ENCODE measurements around the gene SACS. TPM values are rescaled to one million over a fixed set of nuclear protein-coding genes. Genes with fewer than 3 reads are reported as not detected.

The SACS gene
- total RNA-seq, 1 experiment from 2014 or later = 19.8 TPM

- ChIA-PET POLR2A (no interaction called here), CTCF (no interaction called here)
- BruUV-seq (replicated peaks) = no TSS peak
- DNase-seq (ENCODE audit: low read depth, low spot score) (no peak), ATAC-seq (no peak)
- in situ Hi-C loops (cut with HindIII; ENCODE audit: low pct_unique_long_range_greater_than_20kb, low sequenced_read_pairs) (no loop called here), intact Hi-C loops (cut with micrococcal nuclease; ENCODE audit: unreplicated experiment) (no loop called here)
- Histone ChIP-seq H3K36me3 (ENCODE audit: control insufficient read depth, insufficient read depth, low read length) (no peaks in the 10 kb centered on the region), H3K4me3 (ENCODE audit: low read depth in 2 of 2, low read length in 2 of 2) (no peak overlapping the region), H3K9me3 (ENCODE audit: control insufficient read depth, insufficient read depth, low read depth, low read length) (no peaks in the 10 kb centered on the region), H3K4me1 (ENCODE audit: control insufficient read depth, insufficient read depth, low read length) (no peaks in the 10 kb centered on the region), H3K27me3 (ENCODE audit: control insufficient read depth, insufficient read depth, low read length) (no peaks in the 10 kb centered on the region), H3K27ac (ENCODE audit: low read length) (no peak overlapping the region)
- TF ChIP-seq SIN3A (IDR thresholded peaks at IDR 0.05; ENCODE audit: borderline replicate concordance, insufficient read depth, low read depth, low read length) (no peak), TCF7L2 (IDR thresholded peaks at IDR 0.05; ENCODE audit: low read depth, low read length) (no peak), CTCF (IDR thresholded peaks at IDR 0.05) (no peak), POLR2AphosphoS5 (IDR thresholded peaks at IDR 0.05; ENCODE audit: low read depth, low read length) (no peak), REST (IDR thresholded peaks at IDR 0.05; ENCODE audit: insufficient read depth in 1 of 2, low read depth in 2 of 2, low read length in 1 of 2) (no peak)
Observed at GRCh38 chr13:23385931-23386330, 47.6 kb downstream of the SACS start.

GRCh38 chr13:23384111-23384510, 49.4 kb downstream of the SACS start:
- Histone ChIP-seq H3K4me1 (ENCODE audit: control insufficient read depth, insufficient read depth, low read length) (no peaks in the 10 kb centered on the region), H3K27ac (ENCODE audit: low read length) (no peak overlapping the region), H3K27me3 (ENCODE audit: control insufficient read depth, insufficient read depth, low read length) (no peaks in the 10 kb centered on the region), H3K4me3 (ENCODE audit: low read depth in 2 of 2, low read length in 2 of 2) (no peak overlapping the region), H3K9me3 (ENCODE audit: control insufficient read depth, insufficient read depth, low read depth, low read length) (no peaks in the 10 kb centered on the region), H3K36me3 (ENCODE audit: control insufficient read depth, insufficient read depth, low read length) (no peaks in the 10 kb centered on the region)
- ATAC-seq (peak; percentile 62; the same call in 1 of the 2 replicates), DNase-seq (ENCODE audit: low read depth, low spot score) (no peak)
- BruUV-seq (replicated peaks) = no TSS peak
- in situ Hi-C loops (cut with HindIII; ENCODE audit: low pct_unique_long_range_greater_than_20kb, low sequenced_read_pairs) = no loop called here
- ChIA-PET POLR2A (no interaction called here), CTCF (no interaction called here)
- TF ChIP-seq REST (IDR thresholded peaks at IDR 0.05; ENCODE audit: insufficient read depth in 1 of 2, low read depth in 2 of 2, low read length in 1 of 2) = no peak
- no peak for TF ChIP-seq CTCF (IDR thresholded peaks at IDR 0.05)
- TF ChIP-seq TCF7L2 (IDR thresholded peaks at IDR 0.05; ENCODE audit: low read depth, low read length) = no peak
- TF ChIP-seq POLR2AphosphoS5 (IDR thresholded peaks at IDR 0.05; ENCODE audit: low read depth, low read length) = no peak
- TF ChIP-seq SIN3A (IDR thresholded peaks at IDR 0.05; ENCODE audit: borderline replicate concordance, insufficient read depth, low read depth, low read length) = no peak
- intact Hi-C loops (cut with micrococcal nuclease; ENCODE audit: unreplicated experiment) = no loop called here

Measured in Panc1 (cell line).